ENCODE results near the gene XPR1. TPM values are rescaled to one million over a fixed set of nuclear protein-coding genes. Genes with fewer than 3 reads are reported as not detected.

XPR1 gene
- total and polyA plus RNA-seq, 2 of the 8 experiments (the other 6 are each of a cell fraction or from before 2014, with no cell fraction given) = 28.6 to 43.9 TPM

DNA sequence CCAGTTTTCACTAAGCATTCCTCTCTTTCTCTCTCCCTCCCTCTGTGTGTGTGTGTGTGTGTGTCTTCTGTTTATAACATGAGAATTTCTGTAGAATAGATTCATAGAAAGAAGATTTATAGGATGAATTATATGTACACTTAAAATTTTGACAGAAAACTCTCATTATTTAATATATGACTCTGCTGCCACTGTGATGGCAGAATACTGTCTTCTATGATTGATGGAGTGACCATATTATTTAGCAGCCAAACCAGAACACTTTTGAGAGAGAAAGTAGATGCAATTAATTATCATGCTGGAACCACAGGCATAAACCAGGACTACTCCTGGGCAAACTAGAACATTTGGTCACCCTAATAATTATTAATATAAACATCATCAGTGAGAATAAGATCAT, 34.3 kb upstream of the XPR1 start (continued):
- TF ChIP-seq TAF7 (optimal IDR thresholded peaks at IDR 0.05; ENCODE audit: borderline replicate concordance, low read depth, low read length) (no peak), SIRT6 (IDR thresholded peaks at IDR 0.05; ENCODE audit: low read length) (no peak)
- TF ChIP-seq, protein P1, sequence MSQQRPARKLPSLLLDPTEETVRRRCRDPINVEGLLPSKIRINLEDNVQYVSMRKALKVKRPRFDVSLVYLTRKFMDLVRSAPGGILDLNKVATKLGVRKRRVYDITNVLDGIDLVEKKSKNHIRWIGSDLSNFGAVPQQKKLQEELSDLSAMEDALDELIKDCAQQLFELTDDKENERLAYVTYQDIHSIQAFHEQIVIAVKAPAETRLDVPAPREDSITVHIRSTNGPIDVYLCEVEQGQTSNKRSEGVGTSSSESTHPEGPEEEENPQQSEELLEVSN (IDR thresholded peaks at IDR 0.05) = no peak

All from H1 (cell line).